Mesendoderm (in vitro differentiated cells): ENCODE results near the gene DLG2.

ENCODE experiments used
- DNase-seq: peaks from one replicate; pipeline ENCODE4 v3.0.0; 2013
- H2AK5ac ChIP-seq: 2 replicates; pipeline ENCODE4 v1.6.1; 2013; ENCODE audit warnings: low read length, inconsistent platforms
- H2BK120ac ChIP-seq: 2 replicates; pipeline ENCODE4 v1.6.1; 2013; ENCODE audit warnings: low read depth, mild to moderate bottlenecking, low read length, moderate library complexity, mixed read lengths
- H2BK15ac ChIP-seq: replicated peaks from 2 replicates; pipeline ENCODE4 v1.6.1; 2013; ENCODE audit warnings: low read depth, mild to moderate bottlenecking, moderate library complexity
- H2BK5ac ChIP-seq: 2 replicates; pipeline ENCODE4 v1.6.1; 2013; ENCODE audit warnings: low read length, inconsistent platforms
- H3K18ac ChIP-seq: 2 replicates; pipeline ENCODE4 v1.6.1; 2013; ENCODE audit warnings: mild to moderate bottlenecking, low read length, mixed read lengths
- H3K23ac ChIP-seq: one replicate; pipeline ENCODE4 v1.6.1; 2013; ENCODE audit warnings: low read length
- H3K27ac ChIP-seq: 2 replicates; pipeline ENCODE4 v1.5.1; 2013; ENCODE audit warnings: low read depth, mild to moderate bottlenecking, inconsistent platforms, low read length, moderate library complexity
- H3K27me3 ChIP-seq: 2 replicates; pipeline ENCODE4 v1.6.1; 2013; ENCODE audit warnings: low read length, control low read depth, mild to moderate bottlenecking, inconsistent platforms; ENCODE audit not compliant: insufficient read depth, poor library complexity
- H3K36me3 ChIP-seq: 2 replicates; pipeline ENCODE4 v1.6.1; 2013; ENCODE audit warnings: low read length, inconsistent platforms; ENCODE audit not compliant: control insufficient read depth, insufficient read depth
- H3K4ac ChIP-seq: one replicate; pipeline ENCODE4 v1.6.1; 2013; ENCODE audit warnings: low read depth, mild to moderate bottlenecking, low read length, moderate library complexity
- H3K4me1 ChIP-seq: 2 replicates; pipeline ENCODE4 v1.6.1; 2013; ENCODE audit warnings: low read depth, low read length, inconsistent platforms; ENCODE audit not compliant: control insufficient read depth
- H3K4me2 ChIP-seq: 2 replicates; pipeline ENCODE4 v1.6.1; 2013; ENCODE audit warnings: low read length
- H3K4me3 ChIP-seq: 2 replicates; pipeline ENCODE4 v1.5.1; 2013; ENCODE audit warnings: mild to moderate bottlenecking, low read length
- H3K56ac ChIP-seq: one replicate; pipeline ENCODE4 v1.6.1; 2013; ENCODE audit warnings: low read length
- H3K79me1 ChIP-seq: 2 replicates; pipeline ENCODE4 v1.6.1; 2013; ENCODE audit warnings: low read length, inconsistent platforms
- H3K79me2 ChIP-seq: 2 replicates; pipeline ENCODE4 v1.6.1; 2013; ENCODE audit warnings: mild to moderate bottlenecking, low read length; ENCODE audit not compliant: control insufficient read depth, insufficient read depth
- H3K9ac ChIP-seq: 2 replicates; pipeline ENCODE4 v1.6.1; 2013; ENCODE audit warnings: low read length, inconsistent platforms
- H4K5ac ChIP-seq: one replicate; pipeline ENCODE4 v1.6.1; 2013; ENCODE audit warnings: low read length
- H4K8ac ChIP-seq: one replicate; pipeline ENCODE4 v1.6.1; 2013; ENCODE audit warnings: low read depth, mild to moderate bottlenecking, control low read depth, low read length, moderate library complexity
- WGBS: extraction: QIAGEN DNeasy Blood & Tissue Kit; methylation state at CpG from one replicate; pipeline ENCODE4 v1.1.7; 2013; ENCODE audit warnings: low lambda C conversion rate, missing lambda C conversion rate; ENCODE audit not compliant: insufficient coverage; ENCODE audit errors: extremely low coverage; 5-methylcytosine and 5-hydroxymethylcytosine counted together

Gene DLG2

DNA sequence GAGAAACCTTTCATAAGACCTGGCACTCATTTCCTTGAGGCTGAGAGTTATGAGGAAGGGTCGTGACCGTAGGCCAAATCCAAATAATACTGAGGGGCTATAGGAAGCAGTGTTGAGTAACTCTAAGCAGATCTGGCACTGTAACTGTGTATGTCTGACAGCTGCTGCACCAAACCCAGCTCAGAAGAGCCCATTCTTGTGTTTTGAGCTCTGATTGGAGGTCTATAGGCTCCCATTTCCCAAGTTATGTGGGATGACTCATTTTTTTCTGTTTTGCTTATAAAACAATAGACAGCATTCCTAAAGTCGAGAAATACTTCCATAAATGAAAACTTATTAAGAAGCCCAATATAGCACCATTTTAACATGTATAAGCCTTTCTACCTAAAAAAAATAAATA is 645.8 kb downstream of the DLG2 start:
- Histone ChIP-seq H3K23ac (no peak overlapping the region), H3K4ac (no peak overlapping the region), H2BK120ac (peak overlapping the region; percentile 28), H4K8ac (no peak overlapping the region), H3K79me1 (no peaks in the 10 kb centered on the region), H2BK15ac (no peak overlapping the region), H3K27me3 (no peaks in the 10 kb centered on the region), H2AK5ac (no peak overlapping the region), H4K5ac (no peak overlapping the region), H3K27ac (no peak overlapping the region), H3K4me3 (no peak overlapping the region), H3K9ac (no peak overlapping the region), H2BK5ac (no peak overlapping the region), H3K56ac (no peak overlapping the region), H3K4me2 (no peak overlapping the region), H3K79me2 (no peaks in the 10 kb centered on the region), H3K36me3 (no peaks in the 10 kb centered on the region), H3K4me1 (no peaks in the 10 kb centered on the region), H3K18ac (peak overlapping the region; percentile 28)
- no CpG with 5 or more reads among the region's 3 CpGs for WGBS
- no peak for DNase-seq

DNA sequence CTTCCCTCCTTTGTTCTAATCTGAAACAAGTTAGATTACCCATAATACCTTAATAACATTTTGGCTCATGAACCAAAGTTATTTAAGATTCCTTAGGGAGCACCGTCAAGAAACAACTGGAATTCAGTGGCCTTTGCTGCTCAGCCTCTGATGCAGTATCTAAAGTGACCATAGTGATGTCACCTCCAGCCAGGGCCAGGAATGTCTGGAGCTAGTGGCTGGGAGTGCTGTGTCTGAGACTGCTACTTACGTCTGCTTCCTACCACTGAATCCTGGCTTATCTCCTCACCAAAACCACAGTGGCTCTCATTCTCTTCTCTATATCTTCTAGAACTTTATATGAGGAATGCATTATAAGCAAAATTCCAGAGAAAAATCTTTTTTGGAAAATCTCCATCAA is 658.0 kb downstream of the DLG2 start:
- H3K23ac ChIP-seq: no peak overlapping the region
- no peak overlapping the region for H3K4ac ChIP-seq
- no peak overlapping the region for H3K18ac ChIP-seq
- H3K27ac ChIP-seq: no peak overlapping the region
- no peak overlapping the region for H3K56ac ChIP-seq
- H2AK5ac ChIP-seq: no peak overlapping the region
- peak; percentile 79 for DNase-seq
- no peaks in the 10 kb centered on the region for H3K36me3 ChIP-seq
- no peak overlapping the region for H2BK120ac ChIP-seq
- no peak overlapping the region for H3K9ac ChIP-seq
- H3K4me3 ChIP-seq: no peak overlapping the region
- no peaks in the 10 kb centered on the region for H3K27me3 ChIP-seq
- H3K79me2 ChIP-seq: no peaks in the 10 kb centered on the region
- H4K5ac ChIP-seq: no peak overlapping the region
- no peaks in the 10 kb centered on the region for H3K79me1 ChIP-seq
- peaks cover 3% of the 10 kb centered on the region for H3K4me1 ChIP-seq
- H4K8ac ChIP-seq: no peak overlapping the region
- no CpG with 5 or more reads among the region's 2 CpGs for WGBS
- H2BK15ac ChIP-seq: no peak overlapping the region
- H3K4me2 ChIP-seq: no peak overlapping the region
- no peak overlapping the region for H2BK5ac ChIP-seq

GRCh38 chr11:84965484-84965883 is 661.7 kb downstream of the DLG2 start:
- Histone ChIP-seq H3K4me1 (peaks cover 3% of the 10 kb centered on the region), H3K79me2 (no peaks in the 10 kb centered on the region), H3K9ac (no peak overlapping the region), H3K27me3 (no peaks in the 10 kb centered on the region), H2BK120ac (no peak overlapping the region), H4K8ac (no peak overlapping the region), H3K23ac (no peak overlapping the region), H3K56ac (no peak overlapping the region), H3K4me2 (no peak overlapping the region), H3K4me3 (no peak overlapping the region), H2AK5ac (no peak overlapping the region), H2BK5ac (no peak overlapping the region), H3K27ac (no peak overlapping the region), H3K36me3 (no peaks in the 10 kb centered on the region), H3K4ac (peak overlapping the region; percentile 36), H4K5ac (no peak overlapping the region), H2BK15ac (no peak overlapping the region), H3K18ac (peak overlapping the region; percentile 18), H3K79me1 (no peaks in the 10 kb centered on the region)
- peak; percentile 75 for DNase-seq
- no CpG with 5 or more reads among the region's 4 CpGs for WGBS

DNA sequence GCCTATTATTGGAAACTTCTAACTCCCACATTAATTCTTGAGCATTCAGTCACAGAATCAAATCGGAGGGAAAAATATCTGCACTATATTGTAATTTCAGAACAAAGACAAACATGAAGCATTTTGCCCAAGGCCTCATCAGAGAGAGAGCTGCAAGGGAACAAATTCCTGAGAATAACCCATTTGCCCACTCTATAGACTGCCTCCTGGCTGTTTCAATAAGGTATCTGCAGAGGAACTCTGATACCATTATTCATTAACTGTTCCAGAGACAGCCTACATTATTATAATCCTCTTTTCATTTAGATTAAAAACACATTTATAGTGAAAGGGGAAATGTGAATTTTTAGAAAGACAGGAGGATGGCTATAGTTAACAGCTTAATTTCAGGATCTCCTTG is 663.9 kb downstream of the DLG2 start:
- WGBS: no CpG with 5 or more reads among the region's 1 CpG
- DNase-seq: peak; percentile 16
- no peaks in the 10 kb centered on the region for H3K79me2 ChIP-seq
- H3K9ac ChIP-seq: no peak overlapping the region
- H3K18ac ChIP-seq: no peak overlapping the region
- H3K4me2 ChIP-seq: no peak overlapping the region
- H2BK120ac ChIP-seq: no peak overlapping the region
- no peak overlapping the region for H2AK5ac ChIP-seq
- H4K5ac ChIP-seq: no peak overlapping the region
- no peak overlapping the region for H3K4me3 ChIP-seq
- no peak overlapping the region for H3K56ac ChIP-seq
- H3K79me1 ChIP-seq: no peaks in the 10 kb centered on the region
- no peak overlapping the region for H3K23ac ChIP-seq
- H3K4ac ChIP-seq: no peak overlapping the region
- peaks cover 3% of the 10 kb centered on the region for H3K4me1 ChIP-seq
- no peak overlapping the region for H3K27ac ChIP-seq
- H2BK5ac ChIP-seq: no peak overlapping the region
- H3K27me3 ChIP-seq: no peaks in the 10 kb centered on the region
- no peaks in the 10 kb centered on the region for H3K36me3 ChIP-seq
- no peak overlapping the region for H2BK15ac ChIP-seq
- H4K8ac ChIP-seq: no peak overlapping the region

DNA sequence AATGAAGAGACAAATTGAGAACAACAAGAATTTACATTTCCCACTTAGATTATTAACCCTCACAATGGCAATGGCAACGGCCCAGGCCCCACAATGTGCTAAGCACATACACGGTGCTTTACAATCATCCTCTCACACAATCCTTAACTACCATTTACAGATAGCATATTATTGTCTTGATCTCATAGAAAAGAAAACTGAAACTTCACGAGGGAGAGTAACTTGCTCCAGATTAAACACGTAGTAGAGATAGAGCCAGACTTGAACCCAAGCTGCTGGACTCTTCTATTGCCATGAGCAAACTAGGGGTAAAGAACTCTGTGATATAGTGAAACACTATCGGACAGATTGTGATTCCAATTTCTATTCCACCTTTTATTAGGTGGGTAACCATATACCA is 665.1 kb downstream of the DLG2 start:
- DNase-seq: no peak
- Histone ChIP-seq H3K27me3 (no peaks in the 10 kb centered on the region), H2AK5ac (no peak overlapping the region), H3K18ac (peak overlapping the region; percentile 56), H3K27ac (no peak overlapping the region), H3K9ac (no peak overlapping the region), H2BK120ac (no peak overlapping the region), H3K4me1 (peaks cover 3% of the 10 kb centered on the region), H3K4me2 (no peak overlapping the region), H3K56ac (no peak overlapping the region), H2BK5ac (no peak overlapping the region), H3K79me2 (no peaks in the 10 kb centered on the region), H4K8ac (no peak overlapping the region), H3K4me3 (no peak overlapping the region), H4K5ac (no peak overlapping the region), H3K36me3 (no peaks in the 10 kb centered on the region), H3K79me1 (no peaks in the 10 kb centered on the region), H3K4ac (no peak overlapping the region), H3K23ac (no peak overlapping the region), H2BK15ac (no peak overlapping the region)
- WGBS: no CpG with 5 or more reads among the region's 5 CpGs

GRCh38 chr11:84958295-84958694 is 668.8 kb downstream of the DLG2 start:
- no peak overlapping the region for H3K4me2 ChIP-seq
- no peak overlapping the region for H3K4me3 ChIP-seq
- DNase-seq: no peak
- H3K79me2 ChIP-seq: no peaks in the 10 kb centered on the region
- peak overlapping the region; percentile 57 for H2BK15ac ChIP-seq
- H2BK120ac ChIP-seq: no peak overlapping the region
- WGBS: no CpG with 5 or more reads among the region's 2 CpGs
- H3K56ac ChIP-seq: no peak overlapping the region
- H2AK5ac ChIP-seq: no peak overlapping the region
- H4K8ac ChIP-seq: peak overlapping the region; percentile 56
- H3K36me3 ChIP-seq: no peaks in the 10 kb centered on the region
- no peak overlapping the region for H2BK5ac ChIP-seq
- H3K4ac ChIP-seq: no peak overlapping the region
- no peaks in the 10 kb centered on the region for H3K27me3 ChIP-seq
- H3K18ac ChIP-seq: no peak overlapping the region
- H3K27ac ChIP-seq: no peak overlapping the region
- H3K79me1 ChIP-seq: no peaks in the 10 kb centered on the region
- no peak overlapping the region for H4K5ac ChIP-seq
- no peak overlapping the region for H3K9ac ChIP-seq
- H3K4me1 ChIP-seq: no peaks in the 10 kb centered on the region
- no peak overlapping the region for H3K23ac ChIP-seq
